Measurements from ENCODE around the gene CFAP45. TPM values are rescaled to one million over a fixed set of nuclear protein-coding genes. Genes with fewer than 3 reads are reported as not detected.

CFAP45 gene
- total RNA-seq, 1 donor from 2014 or later: 1.5 TPM

Other genes with a start within 250 kb of the CFAP45 start
- not detected for gene CRP, start 185.6 kb downstream of the CFAP45 start, total RNA-seq
- 62.4 TPM for gene DUSP23, start 119.2 kb downstream of the CFAP45 start, total RNA-seq
- not detected for gene FCRL6, start 97.8 kb downstream of the CFAP45 start, total RNA-seq
- 0.80 TPM for gene SLAMF8, start 73.3 kb downstream of the CFAP45 start, total RNA-seq
- gene VSIG8, start 37.5 kb downstream of the CFAP45 start, total RNA-seq: 1.2 TPM
- gene TAGLN2, start 25.3 kb upstream of the CFAP45 start, total RNA-seq: 406 TPM
- 13.0 TPM for gene IGSF9, start 45.4 kb upstream of the CFAP45 start, total RNA-seq
- gene SLAMF9, start 54.1 kb upstream of the CFAP45 start, total RNA-seq: 0.28 TPM
- 3.3 TPM for gene PIGM, start 131.8 kb upstream of the CFAP45 start, total RNA-seq
- not detected for gene KCNJ10, start 170.0 kb upstream of the CFAP45 start, total RNA-seq
- not detected for gene KCNJ9, start 181.4 kb upstream of the CFAP45 start, total RNA-seq
- 13.7 TPM for gene IGSF8, start 198.5 kb upstream of the CFAP45 start, total RNA-seq
- 0.80 TPM for gene ATP1A2, start 215.6 kb upstream of the CFAP45 start, total RNA-seq